B cell (primary cell): ENCODE results near the gene GOLPH3. TPM values are rescaled to one million over a fixed set of nuclear protein-coding genes. Genes with fewer than 3 reads are reported as not detected.

Experiments used
- ATAC-seq: fragments of 200-7000 bp; cut with Tn5 transposase; one replicate; pipeline ENCODE4 v1.10.0; 2021; ENCODE audit warnings: low read depth, mild to moderate bottlenecking, moderate number of reproducible peaks, moderate library complexity
- CTCF ChIA-PET: fragments of 350-600 bp; sonication (Branson Sonifier 250); formaldehyde crosslinking; loops from one replicate; lab custom pipeline; 2021; ENCODE audit warnings: antibody characterized with exemption, inconsistent platforms; lab: Charles Lee
- POLR2A ChIA-PET: fragments of 350-600 bp; sonication (Branson Sonifier 250); formaldehyde crosslinking; loops from one replicate; lab custom pipeline; 2021; ENCODE audit warnings: antibody characterized with exemption; lab: Charles Lee
- DNase-seq: peaks from one replicate; pipeline ENCODE4 v3.0.0; 2013
- H2AFZ ChIP-seq: 2 replicates; pipeline ENCODE4 v1.6.1; 2012; ENCODE audit warnings: mild to moderate bottlenecking, low read depth, low read length; ENCODE audit not compliant: insufficient read depth, poor library complexity, severe bottlenecking
- H3K27ac ChIP-seq, 2 donors: 1 replicate in 1 of 2; 2 replicates in 1 of 2; pipeline ENCODE4 v1.5.1; 2012 to 2013; ENCODE audit warnings: low read length in 2 of 2, mild to moderate bottlenecking in 2 of 2, moderate library complexity in 1 of 2
- H3K27me3 ChIP-seq, 4 experiments: fragments of 200-600 bp in 1 of 4; sonication (generic) in 1 of 4; replicated peaks in 1 of 4; 1 replicate in 2 of 4; 2 replicates in 2 of 4; pipeline versions ENCODE4 v1.6.1 to v1.7.0; 2013 to 2016; ENCODE audit warnings: low read length in 3 of 4, mild to moderate bottlenecking in 2 of 4, mixed read lengths in 1 of 4, moderate library complexity in 1 of 4; ENCODE audit not compliant: insufficient read depth in 4 of 4, control insufficient read depth in 3 of 4; ENCODE audit errors: control extremely low read depth in 1 of 4
- H3K36me3 ChIP-seq, 2 experiments: replicated peaks in 1 of 2; 1 replicate in 1 of 2; 2 replicates in 1 of 2; pipeline versions ENCODE4 v1.6.1 to v1.7.1; 2013; ENCODE audit warnings: low read length in 1 of 2; ENCODE audit not compliant: insufficient read depth in 2 of 2, control insufficient read depth in 1 of 2; ENCODE audit errors: control extremely low read depth in 1 of 2, extremely low read depth in 1 of 2
- H3K4me1 ChIP-seq, 2 donors: fragments of 200-600 bp in 1 of 2; sonication (generic) in 1 of 2; 1 replicate in 1 of 2; 2 replicates in 1 of 2; pipeline versions ENCODE4 v1.5.1 to v1.6.1; 2013 to 2017; ENCODE audit warnings: low read length in 2 of 2; ENCODE audit not compliant: control insufficient read depth in 2 of 2, insufficient read depth in 2 of 2
- H3K4me2 ChIP-seq: replicated peaks from 2 replicates; pipeline ENCODE3; 2012; ENCODE audit warnings: mild to moderate bottlenecking, low read depth, low read length; ENCODE audit not compliant: poor library complexity, severe bottlenecking
- H3K4me3 ChIP-seq, 5 experiments: fragments of 200-600 bp in 1 of 5; sonication (generic) in 1 of 5; 1 replicate in 3 of 5; 2 replicates in 2 of 5; pipeline versions ENCODE4 v1.5.1 to v1.7.0; 2011 to 2016; ENCODE audit warnings: low read length in 4 of 5, mild to moderate bottlenecking in 4 of 5, low read depth in 2 of 5, control low read depth in 1 of 5, moderate library complexity in 1 of 5; ENCODE audit not compliant: insufficient read depth in 1 of 5; ENCODE audit errors: control extremely low read depth in 1 of 5, extremely low read depth in 1 of 5
- H3K79me2 ChIP-seq: fragments of 200-600 bp; sonication (generic); one replicate; pipeline ENCODE4 v1.6.0; 2016; ENCODE audit warnings: low read length; ENCODE audit not compliant: control insufficient read depth, insufficient read depth
- H3K9ac ChIP-seq: fragments of 200-600 bp; sonication (generic); 2 replicates; pipeline ENCODE4 v1.6.1; 2017; ENCODE audit warnings: mild to moderate bottlenecking, low read length, moderate library complexity
- H3K9me3 ChIP-seq, 3 donors: one replicate each; pipeline versions ENCODE4 v1.6.1 to v1.7.1; 2013; ENCODE audit warnings: low read length in 2 of 3; ENCODE audit not compliant: control insufficient read depth in 2 of 3, insufficient read depth in 1 of 3; ENCODE audit errors: control extremely low read depth in 1 of 3
- H4K20me1 ChIP-seq: 2 replicates; pipeline ENCODE4 v1.6.0; 2012; ENCODE audit warnings: mild to moderate bottlenecking, low read length; ENCODE audit not compliant: insufficient read depth, control insufficient read depth, poor library complexity, severe bottlenecking
- H3K27ac Mint-ChIP-seq: one replicate; pipeline ENCODE4 v1.8.0; 2021; ENCODE audit warnings: mixed read lengths
- H3K27me3 Mint-ChIP-seq: one replicate; pipeline ENCODE4 v1.8.0; 2021; ENCODE audit warnings: mixed read lengths
- H3K4me1 Mint-ChIP-seq: one replicate; pipeline ENCODE4 v1.8.0; 2021; ENCODE audit warnings: mixed read lengths
- H3K4me3 Mint-ChIP-seq: one replicate; pipeline ENCODE4 v1.8.0; 2021; ENCODE audit warnings: mixed read lengths
- H3K9me3 Mint-ChIP-seq: one replicate; pipeline ENCODE4 v1.8.0; 2022; ENCODE audit warnings: mixed read lengths; ENCODE audit not compliant: insufficient read depth
- EZH2 ChIP-seq: IDR thresholded peaks from 2 replicates; pipeline ENCODE4 v1.6.1; 2012; ENCODE audit warnings: borderline replicate concordance, low read depth, mild to moderate bottlenecking, moderate library complexity, low read length; ENCODE audit not compliant: insufficient read depth, poor library complexity, severe bottlenecking
- WGBS: methylation state at CpG from one replicate; pipeline ENCODE4 v1.1.5; 2013; ENCODE audit warnings: missing lambda C conversion rate; ENCODE audit not compliant: insufficient coverage; 5-methylcytosine and 5-hydroxymethylcytosine counted together
- intact Hi-C: fragments of 100-400 bp; cut with micrococcal nuclease; formaldehyde crosslinking; loops from one replicate; pipeline ENCODE4 v1.10.0; 2022
- polyA plus RNA-seq: library from polyadenylated mRNA; depleted of rRNA; stranded (reverse); fragments of >200 nt; gene quantifications from 2 replicates; pipeline ENCODE4 v1.2.3, GENCODE V29; 2012
- total RNA-seq, 2 donors: library from RNA; stranded (reverse); fragments of 120-200 nt in 1 of 2; gene quantifications; 1 replicate in 1 of 2; 2 replicates in 1 of 2; pipeline versions ENCODE4 v1.2.3 to v1.2.4, GENCODE V29; 2013 to 2022
- TF ChIP-seq, protein P1 (sequence below): fragments of 200-600 bp; IDR thresholded peaks from one replicate; pipeline ENCODE4 v1.8.0; 2022; ENCODE audit warnings: antibody characterized with exemption, mild to moderate bottlenecking

GOLPH3 gene
- total and polyA plus RNA-seq, 2 donors (not counting 1 experiment from before 2014, with no cell fraction given), result 16.2 to 62.6 TPM

DNA sequence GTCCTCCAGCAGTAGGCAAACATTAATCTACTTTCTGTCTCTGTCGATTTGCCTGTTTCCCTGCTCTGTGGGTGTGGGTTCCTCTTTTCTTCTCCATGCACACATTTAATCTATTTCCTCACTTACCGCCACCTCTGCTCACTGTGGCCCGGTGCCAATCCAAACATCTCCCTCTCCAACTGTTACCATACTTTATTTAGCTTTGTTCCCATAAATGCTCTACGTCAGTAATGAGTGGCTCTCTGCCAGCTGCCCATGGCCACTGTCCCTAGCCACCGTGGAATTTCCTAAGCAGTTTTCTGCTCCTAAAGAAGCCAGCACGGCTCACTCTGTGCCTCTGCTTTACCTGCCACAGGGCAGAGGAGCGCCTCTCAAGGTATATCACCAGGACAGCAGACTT, 19.5 kb upstream of the GOLPH3 start:
- peaks cover 7% of the 10 kb centered on the region for H3K4me1 Mint-ChIP-seq
- intact Hi-C loops, result no loop called here
- POLR2A ChIA-PET, result no interaction called here
- Histone ChIP-seq H3K9me3 (no peaks in the 10 kb centered on the region), H3K9ac (peak overlapping the region; percentile 27), H3K27me3 (no peaks in the 10 kb centered on the region), H3K4me1 (peaks cover 9 to 10% of the 10 kb centered on the region in 2 donors), H3K4me3 (peak overlapping the region in 3 of 5 experiments; percentile 15 to 50 (median 27)), H3K79me2 (no peaks in the 10 kb centered on the region), H4K20me1 (no peaks in the 10 kb centered on the region), H3K4me2 (peak overlapping the region; percentile 74), H2AFZ (peak overlapping the region; percentile 80), H3K27ac (no peak overlapping the region), H3K36me3 (no peaks in the 10 kb centered on the region)
- ATAC-seq (peak; percentile 70), DNase-seq (peak; percentile 56)
- peak overlapping the region; percentile 71 for H3K4me3 Mint-ChIP-seq
- no peaks in the 10 kb centered on the region for H3K9me3 Mint-ChIP-seq
- no peaks in the 10 kb centered on the region for H3K27me3 Mint-ChIP-seq
- 6% methylated on average over 7 of the region's 7 CpGs for WGBS
- CTCF ChIA-PET, result no interaction called here
- TF ChIP-seq, protein P1, sequence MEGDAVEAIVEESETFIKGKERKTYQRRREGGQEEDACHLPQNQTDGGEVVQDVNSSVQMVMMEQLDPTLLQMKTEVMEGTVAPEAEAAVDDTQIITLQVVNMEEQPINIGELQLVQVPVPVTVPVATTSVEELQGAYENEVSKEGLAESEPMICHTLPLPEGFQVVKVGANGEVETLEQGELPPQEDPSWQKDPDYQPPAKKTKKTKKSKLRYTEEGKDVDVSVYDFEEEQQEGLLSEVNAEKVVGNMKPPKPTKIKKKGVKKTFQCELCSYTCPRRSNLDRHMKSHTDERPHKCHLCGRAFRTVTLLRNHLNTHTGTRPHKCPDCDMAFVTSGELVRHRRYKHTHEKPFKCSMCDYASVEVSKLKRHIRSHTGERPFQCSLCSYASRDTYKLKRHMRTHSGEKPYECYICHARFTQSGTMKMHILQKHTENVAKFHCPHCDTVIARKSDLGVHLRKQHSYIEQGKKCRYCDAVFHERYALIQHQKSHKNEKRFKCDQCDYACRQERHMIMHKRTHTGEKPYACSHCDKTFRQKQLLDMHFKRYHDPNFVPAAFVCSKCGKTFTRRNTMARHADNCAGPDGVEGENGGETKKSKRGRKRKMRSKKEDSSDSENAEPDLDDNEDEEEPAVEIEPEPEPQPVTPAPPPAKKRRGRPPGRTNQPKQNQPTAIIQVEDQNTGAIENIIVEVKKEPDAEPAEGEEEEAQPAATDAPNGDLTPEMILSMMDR, result no peak
- TF ChIP-seq EZH2, result no peak
- H3K27ac Mint-ChIP-seq, result no peak overlapping the region

DNA sequence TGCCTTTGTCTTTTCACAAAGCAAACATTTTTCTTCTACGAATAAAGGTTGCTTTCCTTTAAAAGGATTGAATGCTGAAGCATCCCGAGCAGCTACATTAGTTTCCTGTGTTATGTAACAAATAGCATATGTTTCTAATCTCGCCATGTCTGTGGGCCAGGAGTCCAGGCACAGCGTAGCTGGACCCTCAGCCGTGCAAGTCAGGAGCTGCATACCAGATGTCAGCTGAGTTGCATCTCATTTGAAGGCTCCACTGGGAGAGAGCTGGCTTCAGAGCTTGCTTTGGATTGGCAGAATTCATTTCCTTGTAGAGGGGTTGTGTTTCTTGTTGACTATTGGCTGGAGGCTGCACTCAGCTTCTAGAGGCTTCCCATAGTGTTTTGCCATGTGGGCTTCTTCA, 16.0 kb upstream of the GOLPH3 start:
- H3K4me2 ChIP-seq, result no peak overlapping the region
- no peaks in the 10 kb centered on the region for H3K36me3 ChIP-seq
- TF ChIP-seq EZH2, result no peak
- TF ChIP-seq, protein P1, result no peak
- ChIA-PET CTCF (interaction anchor here (1.6 kb wide), 1 partner anchor 43 kb away, joined by 4 read pairs; no protein-coding TSS in a partner anchor), POLR2A (no interaction called here)
- peaks cover 0 to 5% (median 2%) of the 10 kb centered on the region in 3 donors for H3K9me3 ChIP-seq
- H4K20me1 ChIP-seq, result no peaks in the 10 kb centered on the region
- H3K4me1 Mint-ChIP-seq, result peaks cover 7% of the 10 kb centered on the region
- WGBS, result 80% methylated on average over 3 of the region's 5 CpGs
- no peak for DNase-seq
- H3K9me3 Mint-ChIP-seq, result no peaks in the 10 kb centered on the region
- H3K79me2 ChIP-seq, result no peaks in the 10 kb centered on the region
- H3K27me3 ChIP-seq, result no peaks in the 10 kb centered on the region
- no peaks in the 10 kb centered on the region for H3K27me3 Mint-ChIP-seq
- H3K27ac ChIP-seq, result no peak overlapping the region
- no peak for ATAC-seq
- H3K9ac ChIP-seq, result no peak overlapping the region
- H3K4me3 Mint-ChIP-seq, result no peak overlapping the region
- intact Hi-C loops, result no loop called here
- H3K4me1 ChIP-seq, result peaks cover 9 to 10% of the 10 kb centered on the region in 2 donors
- no peak overlapping the region for H3K27ac Mint-ChIP-seq
- no peak overlapping the region for H2AFZ ChIP-seq
- no peak overlapping the region for H3K4me3 ChIP-seq
